Calu3 (cell line): ENCODE data around the gene SMAD3. TPM values are rescaled to one million over a fixed set of nuclear protein-coding genes. Genes with fewer than 3 reads are reported as not detected.

ENCODE experiments used
- BruUV-seq: library from RNA; stranded (reverse); fragments of 400-500 nt; replicated peaks from 2 replicates; lab custom pipeline; 2021; lab: Mats Ljungman, UMichigan
- CTCF ChIA-PET: fragments of 300-600 bp; sonication (Branson Sonifier 250); formaldehyde crosslinking; loops from one replicate; lab custom pipeline; 2022; ENCODE audit warnings: antibody characterized with exemption; lab: Charles Lee
- DNase-seq: peaks from one replicate; pipeline ENCODE4 v3.0.0; 2022
- H3K27ac Mint-ChIP-seq: one replicate; pipeline ENCODE4 v1.8.0; 2022; ENCODE audit warnings: mixed read lengths; ENCODE audit not compliant: unreplicated experiment
- H3K27me3 Mint-ChIP-seq: one replicate; pipeline ENCODE4 v1.8.0; 2022; ENCODE audit warnings: mixed read lengths; ENCODE audit not compliant: unreplicated experiment
- H3K36me3 Mint-ChIP-seq: one replicate; pipeline ENCODE4 v1.8.0; 2022; ENCODE audit warnings: mild to moderate bottlenecking, moderate library complexity, mixed read lengths; ENCODE audit not compliant: insufficient read depth, unreplicated experiment
- H3K4me1 Mint-ChIP-seq: one replicate; pipeline ENCODE4 v1.8.0; 2022; ENCODE audit warnings: mild to moderate bottlenecking, low read depth, mixed read lengths; ENCODE audit not compliant: unreplicated experiment
- H3K4me3 Mint-ChIP-seq: one replicate; pipeline ENCODE4 v1.8.0; 2022; ENCODE audit warnings: mild to moderate bottlenecking, low read depth, moderate library complexity, mixed read lengths; ENCODE audit not compliant: unreplicated experiment
- H3K9me3 Mint-ChIP-seq: one replicate; pipeline ENCODE4 v1.8.0; 2022; ENCODE audit warnings: low read depth, mixed read lengths; ENCODE audit not compliant: unreplicated experiment
- CTCF ChIP-seq: fragments of 200-600 bp; IDR thresholded peaks from one replicate; pipeline ENCODE4 v1.8.0; 2022; ENCODE audit warnings: antibody characterized with exemption; ENCODE audit not compliant: unreplicated experiment
- intact Hi-C: fragments of 100-400 bp; cut with micrococcal nuclease; formaldehyde crosslinking; loops from one replicate; pipeline ENCODE4 v1.10.0; 2022; ENCODE audit not compliant: unreplicated experiment
- total RNA-seq: library from RNA; stranded (reverse); gene quantifications from 2 replicates; pipeline ENCODE4 v1.2.3, GENCODE V29; 2022

The SMAD3 gene
- total RNA-seq, 1 experiment from 2014 or later, result 121 TPM

- intact Hi-C loops, result no loop called here
- peaks cover 41% of the 10 kb centered on the region for H3K36me3 Mint-ChIP-seq
- DNase-seq, result no peak
- BruUV-seq, result no TSS peak
- no peak overlapping the region for H3K4me3 Mint-ChIP-seq
- CTCF ChIA-PET, result interaction anchor here (0.7 kb wide), 1 partner anchor 25 kb away, joined by 5 read pairs; no protein-coding TSS in a partner anchor
- no peak overlapping the region for H3K27ac Mint-ChIP-seq
- TF ChIP-seq CTCF, result no peak
- no peaks in the 10 kb centered on the region for H3K27me3 Mint-ChIP-seq
- no peaks in the 10 kb centered on the region for H3K9me3 Mint-ChIP-seq
- H3K4me1 Mint-ChIP-seq, result peaks cover 18% of the 10 kb centered on the region
These were observed 134.0 kb downstream of the SMAD3 start for GRCh38 chr15:67199391-67199790.

- CTCF ChIA-PET, result no interaction called here
- Mint-ChIP-seq H3K9me3 (no peaks in the 10 kb centered on the region), H3K27me3 (no peaks in the 10 kb centered on the region), H3K36me3 (peaks cover 37% of the 10 kb centered on the region), H3K4me3 (no peak overlapping the region), H3K27ac (no peak overlapping the region), H3K4me1 (peaks cover 18% of the 10 kb centered on the region)
- DNase-seq, result no peak
- no peak for TF ChIP-seq CTCF
- intact Hi-C loops, result no loop called here
- BruUV-seq, result no TSS peak
These were observed 134.7 kb downstream of the SMAD3 start for GRCh38 chr15:67199881-67200763.

GRCh38 chr15:67201136-67201535, 135.7 kb downstream of the SMAD3 start:
- intact Hi-C loops, result no loop called here
- BruUV-seq, result no TSS peak
- H3K4me1 Mint-ChIP-seq, result peaks cover 18% of the 10 kb centered on the region
- no peaks in the 10 kb centered on the region for H3K27me3 Mint-ChIP-seq
- no peak for TF ChIP-seq CTCF
- CTCF ChIA-PET, result no interaction called here
- H3K4me3 Mint-ChIP-seq, result no peak overlapping the region
- no peak overlapping the region for H3K27ac Mint-ChIP-seq
- H3K36me3 Mint-ChIP-seq, result peaks cover 31% of the 10 kb centered on the region
- H3K9me3 Mint-ChIP-seq, result no peaks in the 10 kb centered on the region
- no peak for DNase-seq

- Mint-ChIP-seq H3K4me1 (peaks cover 8% of the 10 kb centered on the region), H3K27me3 (no peaks in the 10 kb centered on the region), H3K4me3 (no peak overlapping the region), H3K36me3 (peaks cover 21% of the 10 kb centered on the region), H3K9me3 (no peaks in the 10 kb centered on the region), H3K27ac (no peak overlapping the region)
- BruUV-seq, result TSS peak; percentile 89
- intact Hi-C loops, result no loop called here
- CTCF ChIA-PET, result no interaction called here
- no peak for TF ChIP-seq CTCF
- no peak for DNase-seq
These were observed 136.7 kb downstream of the SMAD3 start for GRCh38 chr15:67202091-67202490.
